ENCODE measurements around the gene TIMM44. TPM values are rescaled to one million over a fixed set of nuclear protein-coding genes. Genes with fewer than 3 reads are reported as not detected.

TIMM44 gene
- total RNA-seq, 2 donors from 2014 or later = 47.3 to 83.4 TPM

GRCh38 chr19:7987114-7987768 lies 43.8 kb upstream of the TIMM44 start:
- peaks cover 8 to 18% of the 10 kb centered on the region in 2 donors for H3K36me3 ChIP-seq
- peak overlapping the region; percentile 34 to 38 for H3K27ac ChIP-seq
- no peaks in the 10 kb centered on the region for H3K9me3 ChIP-seq
- H3K27me3 ChIP-seq (replicated peaks; ENCODE audit: insufficient read depth) = no peaks in the 10 kb centered on the region
- intact Hi-C loops (cut with DNase I) = no loop called here
- no peak for TF ChIP-seq POLR2A (IDR thresholded peaks at IDR 0.05)
- no peak for TF ChIP-seq POLR2AphosphoS5 (IDR thresholded peaks at IDR 0.05)
- no peak for TF ChIP-seq CTCF (IDR thresholded peaks at IDR 0.05)
- H3K4me3 ChIP-seq = no peak overlapping the region
- no peak for DNase-seq (ENCODE audit: low spot score)
- WGBS = 68% methylated on average over 13 of the region's 17 CpGs
- peaks cover 12% of the 10 kb centered on the region for H3K4me1 ChIP-seq (replicated peaks)

DNA sequence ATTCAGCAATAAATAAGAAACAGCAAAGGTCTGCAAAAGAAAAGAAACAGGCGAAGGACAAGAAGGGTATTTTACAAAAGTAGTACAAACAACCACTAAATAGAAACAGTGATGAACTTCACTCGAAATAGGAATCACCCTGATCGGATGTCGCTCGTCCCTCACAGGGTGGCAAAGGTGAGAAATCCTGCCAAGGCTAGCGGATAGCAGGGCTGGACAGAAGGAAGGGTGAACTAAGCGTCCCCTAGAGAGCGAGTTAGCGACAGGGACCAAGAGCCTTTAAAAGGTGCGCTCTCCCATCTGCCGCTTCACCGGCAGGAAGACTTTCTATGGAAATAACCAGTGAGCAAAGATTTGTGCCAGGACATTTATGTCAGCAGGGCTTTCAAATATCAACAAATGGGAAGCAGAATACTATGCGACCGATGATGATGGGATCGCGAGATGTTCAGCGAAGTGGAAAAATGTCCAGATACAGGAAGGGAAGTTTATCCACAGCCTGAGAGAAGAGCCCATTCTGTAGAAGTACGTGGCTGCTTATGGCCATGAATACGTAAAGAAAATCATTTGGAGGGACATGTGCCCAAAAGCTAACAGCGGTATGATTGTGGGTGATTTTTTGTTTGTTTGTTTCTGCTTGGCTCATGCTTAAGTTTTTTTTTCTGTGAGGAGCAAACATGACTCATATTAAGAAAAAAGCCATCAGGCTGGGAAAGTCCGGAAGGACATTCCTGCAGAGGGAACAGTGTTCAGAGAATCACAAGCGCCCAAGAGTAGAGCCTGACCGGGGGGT lies 43.1 kb upstream of the TIMM44 start:
- 61% methylated on average over 23 of the region's 23 CpGs for WGBS
- H3K36me3 ChIP-seq = peaks cover 8 to 18% of the 10 kb centered on the region in 2 donors
- peaks cover 12% of the 10 kb centered on the region for H3K4me1 ChIP-seq (replicated peaks)
- intact Hi-C loops (cut with DNase I) = no loop called here
- DNase-seq (ENCODE audit: low spot score) = no peak
- TF ChIP-seq POLR2A (IDR thresholded peaks at IDR 0.05) (no peak), POLR2AphosphoS5 (IDR thresholded peaks at IDR 0.05) (peak; percentile 37)
- no peak overlapping the region for H3K4me3 ChIP-seq
- H3K27me3 ChIP-seq (replicated peaks; ENCODE audit: insufficient read depth) = no peaks in the 10 kb centered on the region
- no peaks in the 10 kb centered on the region for H3K9me3 ChIP-seq
- peak overlapping the region; percentile 34 to 39 for H3K27ac ChIP-seq

DNA sequence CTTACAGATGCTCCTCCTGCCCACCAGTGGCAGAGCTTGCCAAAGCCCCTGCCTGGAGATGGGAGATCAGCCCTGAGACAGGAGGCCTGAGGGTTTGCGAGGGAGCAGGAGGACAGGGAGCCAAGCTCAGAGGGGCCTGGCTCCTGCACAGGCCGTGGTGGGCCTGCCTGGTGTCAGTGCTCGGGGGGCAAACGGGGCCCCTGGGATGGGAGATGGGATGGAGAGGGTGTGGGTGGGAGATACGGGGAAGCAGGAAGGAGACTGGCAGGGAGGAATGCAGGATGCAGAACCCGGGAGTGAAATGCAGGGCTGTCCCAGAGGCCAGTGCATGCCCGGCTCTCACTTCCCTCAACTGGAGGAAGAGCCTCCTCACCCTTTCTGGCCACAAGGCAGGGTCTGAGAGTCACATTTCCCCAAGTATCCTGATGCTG lies 42.0 kb upstream of the TIMM44 start:
- DNase-seq (ENCODE audit: low spot score) = no peak
- Histone ChIP-seq H3K9me3 (no peaks in the 10 kb centered on the region), H3K4me3 (no peak overlapping the region), H3K4me1 (replicated peaks) (peaks cover 12% of the 10 kb centered on the region), H3K27ac (no peak overlapping the region), H3K27me3 (replicated peaks; ENCODE audit: insufficient read depth) (no peaks in the 10 kb centered on the region), H3K36me3 (peaks cover 5 to 14% of the 10 kb centered on the region in 2 donors)
- no peak for TF ChIP-seq POLR2AphosphoS5 (IDR thresholded peaks at IDR 0.05)
- no peak for TF ChIP-seq CTCF (IDR thresholded peaks at IDR 0.05)
- no peak for TF ChIP-seq POLR2A (IDR thresholded peaks at IDR 0.05)
- intact Hi-C loops (cut with DNase I) = no loop called here
- 86% methylated on average over 7 of the region's 7 CpGs for WGBS

DNA sequence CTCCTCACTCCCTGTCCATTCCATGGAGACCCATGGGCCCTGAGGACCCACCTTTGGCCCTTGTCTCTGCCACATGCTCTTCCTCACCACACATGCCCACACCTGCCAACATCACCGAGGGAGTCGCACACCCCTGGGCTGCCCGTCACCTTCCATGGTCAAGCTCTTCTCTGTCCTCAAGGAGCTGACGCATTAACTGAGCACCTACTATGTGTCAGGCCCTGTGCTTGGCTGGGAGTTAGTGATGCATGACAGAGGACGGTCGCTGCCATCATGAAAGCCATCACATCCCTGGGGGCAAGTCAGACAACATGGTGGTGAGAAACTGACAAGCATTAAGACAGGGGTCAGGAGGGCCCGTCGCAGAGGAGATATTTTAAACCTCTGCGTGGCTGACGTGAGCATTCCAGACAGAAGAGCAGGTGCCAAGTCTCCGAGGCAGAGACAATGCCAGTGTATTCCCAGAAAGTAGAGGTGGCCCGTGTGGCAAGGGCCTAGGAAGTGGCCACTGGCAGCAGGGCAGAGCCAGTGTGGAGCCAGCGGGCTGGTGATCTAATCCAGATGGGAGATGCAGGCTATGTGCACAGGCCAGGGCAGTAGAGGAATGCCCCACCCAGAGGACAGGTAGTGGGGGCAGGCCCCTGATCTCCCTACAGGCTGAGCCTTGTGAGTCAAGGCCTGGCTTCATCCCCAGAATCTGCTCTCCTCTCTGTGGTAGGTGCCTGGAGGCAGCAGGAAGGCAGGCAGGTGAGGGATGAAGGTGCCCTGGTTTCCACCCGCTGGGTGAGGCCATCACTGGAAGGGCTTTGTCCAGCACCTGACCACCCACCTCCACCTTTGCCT lies 40.8 kb upstream of the TIMM44 start:
- Histone ChIP-seq H3K36me3 (peaks cover 12 to 15% of the 10 kb centered on the region in 2 donors), H3K27ac (no peak overlapping the region), H3K4me1 (replicated peaks) (peaks cover 12% of the 10 kb centered on the region), H3K4me3 (no peak overlapping the region), H3K27me3 (replicated peaks; ENCODE audit: insufficient read depth) (no peaks in the 10 kb centered on the region), H3K9me3 (no peaks in the 10 kb centered on the region)
- intact Hi-C loops (cut with DNase I) = no loop called here
- TF ChIP-seq CTCF (IDR thresholded peaks at IDR 0.05) (no peak), POLR2AphosphoS5 (IDR thresholded peaks at IDR 0.05) (no peak), POLR2A (IDR thresholded peaks at IDR 0.05) (no peak)
- DNase-seq (ENCODE audit: low spot score) = no peak
- WGBS = 91% methylated on average over 14 of the region's 14 CpGs
